T-helper 22 cell (primary cell): Measurements from ENCODE around the gene SFT2D2.

Experiments
- DNase-seq: peaks from one replicate; pipeline ENCODE4 v3.0.0-alpha.2; 2020; ENCODE audit warnings: low read depth

Gene SFT2D2

GRCh38 chr1:168223261-168223660, 2.5 kb upstream of the SFT2D2 start:
- no peak for DNase-seq

GRCh38 chr1:168223681-168224540, 1.9 kb upstream of the SFT2D2 start:
- DNase-seq, result no peak

GRCh38 chr1:168224991-168225390, 813 bp upstream of the SFT2D2 start:
- DNase-seq, result no peak

GRCh38 chr1:168227620-168228019, 1.8 kb downstream of the SFT2D2 start:
- DNase-seq, result no peak

- DNase-seq, result no peak
Observed at GRCh38 chr1:168229893-168230292, 4.1 kb downstream of the SFT2D2 start.

- DNase-seq, result no peak
Observed at GRCh38 chr1:168230709-168231108, 4.9 kb downstream of the SFT2D2 start.

- DNase-seq, result no peak
Observed at GRCh38 chr1:168234846-168235547, 9.2 kb downstream of the SFT2D2 start.

- no peak for DNase-seq
Observed at GRCh38 chr1:168235548-168235885, 9.7 kb downstream of the SFT2D2 start.

GRCh38 chr1:168235937-168236336, 10.1 kb downstream of the SFT2D2 start:
- DNase-seq, result no peak

GRCh38 chr1:168236836-168237611, 11.2 kb downstream of the SFT2D2 start:
- DNase-seq, result no peak

GRCh38 chr1:168243198-168243597, 17.4 kb downstream of the SFT2D2 start:
- DNase-seq, result no peak

- DNase-seq, result no peak
Observed at GRCh38 chr1:168243636-168244212, 17.9 kb downstream of the SFT2D2 start.

- no peak for DNase-seq
Observed at GRCh38 chr1:168245042-168245441, 19.2 kb downstream of the SFT2D2 start.

- DNase-seq, result no peak
Observed at GRCh38 chr1:168246506-168246905, 20.7 kb downstream of the SFT2D2 start.

GRCh38 chr1:168252204-168252733, 26.5 kb downstream of the SFT2D2 start:
- DNase-seq, result no peak

- no peak for DNase-seq
Observed at GRCh38 chr1:168256164-168256563, 30.4 kb downstream of the SFT2D2 start.

GRCh38 chr1:168257397-168257796, 31.6 kb downstream of the SFT2D2 start:
- DNase-seq, result no peak

- DNase-seq, result no peak
Observed at GRCh38 chr1:168259567-168259966, 33.8 kb downstream of the SFT2D2 start.

- no peak for DNase-seq
Observed at GRCh38 chr1:168260393-168260792, 34.6 kb downstream of the SFT2D2 start.

GRCh38 chr1:168261390-168261789, 35.6 kb downstream of the SFT2D2 start:
- DNase-seq, result no peak

- no peak for DNase-seq
Observed at GRCh38 chr1:168263130-168263529, 37.3 kb downstream of the SFT2D2 start.

- DNase-seq, result no peak
Observed at GRCh38 chr1:168264296-168264695, 38.5 kb downstream of the SFT2D2 start.
